HEK293 (cell line): ENCODE data around the gene KCNMA1.
A peak's percentile ranks its signal among the peaks of the same experiment; 100 is the strongest.

Experiments
- CTCF ChIA-PET: fragments of 350-600 bp; formaldehyde crosslinking; extraction: SDS; loops from one replicate; lab custom pipeline; 2021; ENCODE audit warnings: antibody characterized with exemption; lab: Yijun Ruan, JAX
- POLR2A ChIA-PET: fragments of 300-600 bp; formaldehyde crosslinking; extraction: SDS; loops from one replicate; lab custom pipeline; 2020; ENCODE audit warnings: antibody characterized with exemption, inconsistent platforms; lab: Yijun Ruan, JAX
- H3K27ac ChIP-seq: fragments of 200-500 bp; sonication (Bioruptor generic); 2 replicates; pipeline ENCODE4 v1.5.1; 2014; ENCODE audit warnings: low read depth, low read length, control low read depth, inconsistent platforms; ENCODE audit errors: extremely low read depth
- H3K36me3 ChIP-seq, 2 experiments: fragments of 200-500 bp in 1 of 2; sonication (Bioruptor generic) in 1 of 2; 1 replicate in 1 of 2; 2 replicates in 1 of 2; pipeline ENCODE4 v1.5.1; 2014 to 2017; ENCODE audit warnings: inconsistent platforms in 2 of 2, low read length in 2 of 2; ENCODE audit not compliant: control insufficient read depth in 2 of 2, insufficient read depth in 1 of 2
- H3K4me1 ChIP-seq: fragments of 200-500 bp; sonication (Bioruptor generic); 2 replicates; pipeline ENCODE4 v1.5.1; 2014; ENCODE audit warnings: mild to moderate bottlenecking, low read length, inconsistent platforms; ENCODE audit not compliant: control insufficient read depth, insufficient read depth
- H3K4me3 ChIP-seq: 2 replicates; pipeline ENCODE4 v1.5.1; 2011; ENCODE audit warnings: low read depth, mild to moderate bottlenecking, control low read depth, low read length, moderate library complexity
- H3K9me3 ChIP-seq: fragments of 200-500 bp; sonication (Bioruptor generic); 2 replicates; pipeline ENCODE4 v1.5.1; 2014; ENCODE audit warnings: low read depth, low read length, inconsistent platforms; ENCODE audit not compliant: control insufficient read depth, insufficient read depth
- GLI4 ChIP-seq: fragments of 450-650 bp; formaldehyde crosslinking; IDR thresholded peaks from 2 replicates; pipeline ENCODE4 v1.5.1; 2016; ENCODE audit warnings: missing biosample characterization, missing genetic modification characterization
- HIC1 ChIP-seq: fragments of 450-650 bp; formaldehyde crosslinking; IDR thresholded peaks from 2 replicates; pipeline ENCODE4 v1.5.1; 2016; ENCODE audit warnings: missing biosample characterization, missing genetic modification characterization
- KLF1 ChIP-seq: fragments of 450-650 bp; formaldehyde crosslinking; IDR thresholded peaks from 2 replicates; pipeline ENCODE4 v1.5.1; 2016; ENCODE audit warnings: missing biosample characterization, missing genetic modification characterization
- KLF10 ChIP-seq: fragments of 450-650 bp; IDR thresholded peaks from 2 replicates; pipeline ENCODE4 v1.5.1; 2018; ENCODE audit warnings: missing biosample characterization, mild to moderate bottlenecking, missing genetic modification characterization
- KLF16 ChIP-seq: fragments of 450-650 bp; formaldehyde crosslinking; IDR thresholded peaks from 2 replicates; pipeline ENCODE4 v1.5.1; 2017; ENCODE audit warnings: missing biosample characterization, missing genetic modification characterization
- KLF8 ChIP-seq: fragments of 450-650 bp; formaldehyde crosslinking; IDR thresholded peaks from 2 replicates; pipeline ENCODE4 v1.5.1; 2016; ENCODE audit warnings: missing biosample characterization, missing genetic modification characterization
- OSR2 ChIP-seq: fragments of 450-650 bp; formaldehyde crosslinking; IDR thresholded peaks from 2 replicates; pipeline ENCODE4 v1.5.1; 2016; ENCODE audit warnings: missing biosample characterization, missing genetic modification characterization
- RBAK ChIP-seq: fragments of 450-650 bp; formaldehyde crosslinking; IDR thresholded peaks from 2 replicates; pipeline ENCODE4 v1.5.1; 2016; ENCODE audit warnings: missing biosample characterization, missing genetic modification characterization
- SCRT2 ChIP-seq: fragments of 450-650 bp; formaldehyde crosslinking; IDR thresholded peaks from 2 replicates; pipeline ENCODE4 v1.5.1; 2016; ENCODE audit warnings: missing biosample characterization, missing genetic modification characterization
- SETDB1 ChIP-seq: IDR thresholded peaks from one replicate; pipeline ENCODE4 v1.6.1; 2017; ENCODE audit warnings: mild to moderate bottlenecking, low read length, moderate library complexity, mixed read lengths; ENCODE audit not compliant: insufficient read length
- ZBTB17 ChIP-seq: fragments of 450-650 bp; formaldehyde crosslinking; IDR thresholded peaks from 2 replicates; pipeline ENCODE4 v1.5.1; 2016; ENCODE audit warnings: missing biosample characterization, missing genetic modification characterization
- ZNF10 ChIP-seq: fragments of 450-650 bp; formaldehyde crosslinking; IDR thresholded peaks from 2 replicates; pipeline ENCODE4 v1.5.1; 2017; ENCODE audit warnings: missing biosample characterization, missing genetic modification characterization
- ZNF112 ChIP-seq: fragments of 450-650 bp; formaldehyde crosslinking; IDR thresholded peaks from 2 replicates; pipeline ENCODE4 v1.5.0; 2017; ENCODE audit warnings: missing biosample characterization, missing genetic modification characterization
- ZNF311 ChIP-seq: fragments of 450-650 bp; formaldehyde crosslinking; IDR thresholded peaks from 2 replicates; pipeline ENCODE4 v1.5.1; 2017; ENCODE audit warnings: missing biosample characterization, missing genetic modification characterization, borderline replicate concordance
- ZNF529 ChIP-seq: fragments of 450-650 bp; formaldehyde crosslinking; IDR thresholded peaks from 2 replicates; pipeline ENCODE4 v1.5.1; 2017; ENCODE audit warnings: missing genetic modification characterization, missing biosample characterization; ENCODE audit not compliant: insufficient replicate concordance
- ZNF558 ChIP-seq: fragments of 450-650 bp; formaldehyde crosslinking; IDR thresholded peaks from 2 replicates; pipeline ENCODE4 v1.5.1; 2016; ENCODE audit warnings: missing biosample characterization, missing genetic modification characterization
- ZNF585B ChIP-seq: fragments of 450-650 bp; formaldehyde crosslinking; IDR thresholded peaks from 2 replicates; pipeline ENCODE4 v1.5.1; 2016; ENCODE audit warnings: missing biosample characterization, missing genetic modification characterization
- ZNF596 ChIP-seq: fragments of 450-650 bp; IDR thresholded peaks from 2 replicates; pipeline ENCODE4 v1.5.0; 2018; ENCODE audit warnings: missing biosample characterization, mild to moderate bottlenecking, missing genetic modification characterization, moderate library complexity
- ZNF660 ChIP-seq: fragments of 450-650 bp; IDR thresholded peaks from 2 replicates; pipeline ENCODE4 v1.5.1; 2018; ENCODE audit warnings: missing biosample characterization, mild to moderate bottlenecking, missing genetic modification characterization
- ZNF768 ChIP-seq: fragments of 450-650 bp; formaldehyde crosslinking; IDR thresholded peaks from 2 replicates; pipeline ENCODE4 v1.5.1; 2018; ENCODE audit warnings: missing biosample characterization, mild to moderate bottlenecking, missing genetic modification characterization
- TF ChIP-seq, protein P1 (sequence below): fragments of 450-650 bp; formaldehyde crosslinking; IDR thresholded peaks from 2 replicates; pipeline ENCODE4 v1.5.1; 2016; ENCODE audit warnings: missing biosample characterization, missing genetic modification characterization
- TF ChIP-seq, protein P2 (sequence below): fragments of 450-650 bp; formaldehyde crosslinking; conservative IDR thresholded peaks from 2 replicates; pipeline ENCODE4 v1.5.1; 2016; ENCODE audit warnings: low read depth, missing biosample characterization, missing genetic modification characterization
- TF ChIP-seq, protein P3 (sequence below): fragments of 450-650 bp; formaldehyde crosslinking; IDR thresholded peaks from 2 replicates; pipeline ENCODE4 v1.5.1; 2016; ENCODE audit warnings: missing biosample characterization, missing genetic modification characterization

Gene KCNMA1

DNA sequence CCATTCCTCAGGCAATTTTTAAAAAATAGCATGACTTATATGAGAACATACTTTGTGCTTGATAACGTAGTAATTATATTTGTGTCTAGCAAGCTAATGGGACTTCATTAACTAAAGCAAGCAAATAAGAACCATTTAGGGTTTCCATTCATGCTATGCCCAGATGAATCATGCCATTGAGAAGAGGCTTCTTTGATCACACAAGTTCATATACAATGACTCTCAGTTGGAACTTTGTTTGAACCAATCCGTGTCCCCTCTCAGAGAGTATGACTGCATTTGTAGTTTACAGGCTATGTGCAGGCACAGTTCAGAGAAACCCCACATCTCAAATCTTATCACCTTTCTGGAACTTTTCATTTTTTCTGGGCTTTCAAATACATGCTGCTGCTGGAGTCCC lies 614.2 kb downstream of the KCNMA1 start (continued):
- TF ChIP-seq GLI4 (tag by site-specific recombination), result no peak
- TF ChIP-seq KLF10, result no peak
- TF ChIP-seq ZNF10 (tag by site-specific recombination), result no peak
- TF ChIP-seq, all 188 proteins: peak for 0

- Histone ChIP-seq H3K4me1 (no peaks in the 10 kb centered on the region), H3K27ac (no peak overlapping the region), H3K4me3 (no peak overlapping the region), H3K36me3 (no peaks in the 10 kb centered on the region), H3K9me3 (no peaks in the 10 kb centered on the region)
- ChIA-PET CTCF (interaction anchor here (0.9 kb wide), 1 partner anchor 14 kb away, joined by 3 read pairs; no protein-coding TSS in a partner anchor), POLR2A (no interaction called here)
- TF ChIP-seq SCRT2 (tag by site-specific recombination) (0 out of 2 replicates have a peak, but pooled peaks have one; percentile 30), ZNF529 (no peak)
Measured at GRCh38 chr10:77022671-77023070, 614.9 kb downstream of the KCNMA1 start.

GRCh38 chr10:77021966-77022490 lies 615.6 kb downstream of the KCNMA1 start:
- CTCF ChIA-PET, result no interaction called here

GRCh38 chr10:77020426-77021040 lies 617.1 kb downstream of the KCNMA1 start:
- Histone ChIP-seq H3K36me3 (no peaks in the 10 kb centered on the region), H3K27ac (no peak overlapping the region), H3K4me3 (no peak overlapping the region), H3K4me1 (no peaks in the 10 kb centered on the region), H3K9me3 (no peaks in the 10 kb centered on the region)
- TF ChIP-seq RBAK, result no peak
- no peak for TF ChIP-seq KLF16 (tag by site-specific recombination)
- TF ChIP-seq ZNF660 (tag by site-specific recombination), result no peak
- TF ChIP-seq, protein P1, sequence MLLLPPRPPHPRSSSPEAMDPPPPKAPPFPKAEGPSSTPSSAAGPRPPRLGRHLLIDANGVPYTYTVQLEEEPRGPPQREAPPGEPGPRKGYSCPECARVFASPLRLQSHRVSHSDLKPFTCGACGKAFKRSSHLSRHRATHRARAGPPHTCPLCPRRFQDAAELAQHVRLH (tag by site-specific recombination), result no peak
- no peak for TF ChIP-seq KLF8 (tag by site-specific recombination)
- TF ChIP-seq HIC1 (tag by site-specific recombination), result no peak
- TF ChIP-seq OSR2 (tag by site-specific recombination), result no peak
- no peak for TF ChIP-seq ZNF585B (tag by site-specific recombination)
- ChIA-PET POLR2A (no interaction called here), CTCF (interaction anchor here (0.5 kb wide), 1 partner anchor 85 kb away, joined by 4 read pairs; no protein-coding TSS in a partner anchor)

More at GRCh38 chr10:77021966-77022490, 615.6 kb downstream of the KCNMA1 start:
- no peak overlapping the region for H3K27ac ChIP-seq
- TF ChIP-seq ZNF558 (tag by site-specific recombination) (no peak), KLF1 (tag by site-specific recombination) (no peak), ZNF112 (tag by site-specific recombination) (no peak), ZBTB17 (tag by site-specific recombination) (no peak), ZNF768 (tag by site-specific recombination) (no peak), ZNF311 (tag by site-specific recombination) (no peak), SETDB1 (no peak), ZNF596 (no peak)
- TF ChIP-seq, protein P2, sequence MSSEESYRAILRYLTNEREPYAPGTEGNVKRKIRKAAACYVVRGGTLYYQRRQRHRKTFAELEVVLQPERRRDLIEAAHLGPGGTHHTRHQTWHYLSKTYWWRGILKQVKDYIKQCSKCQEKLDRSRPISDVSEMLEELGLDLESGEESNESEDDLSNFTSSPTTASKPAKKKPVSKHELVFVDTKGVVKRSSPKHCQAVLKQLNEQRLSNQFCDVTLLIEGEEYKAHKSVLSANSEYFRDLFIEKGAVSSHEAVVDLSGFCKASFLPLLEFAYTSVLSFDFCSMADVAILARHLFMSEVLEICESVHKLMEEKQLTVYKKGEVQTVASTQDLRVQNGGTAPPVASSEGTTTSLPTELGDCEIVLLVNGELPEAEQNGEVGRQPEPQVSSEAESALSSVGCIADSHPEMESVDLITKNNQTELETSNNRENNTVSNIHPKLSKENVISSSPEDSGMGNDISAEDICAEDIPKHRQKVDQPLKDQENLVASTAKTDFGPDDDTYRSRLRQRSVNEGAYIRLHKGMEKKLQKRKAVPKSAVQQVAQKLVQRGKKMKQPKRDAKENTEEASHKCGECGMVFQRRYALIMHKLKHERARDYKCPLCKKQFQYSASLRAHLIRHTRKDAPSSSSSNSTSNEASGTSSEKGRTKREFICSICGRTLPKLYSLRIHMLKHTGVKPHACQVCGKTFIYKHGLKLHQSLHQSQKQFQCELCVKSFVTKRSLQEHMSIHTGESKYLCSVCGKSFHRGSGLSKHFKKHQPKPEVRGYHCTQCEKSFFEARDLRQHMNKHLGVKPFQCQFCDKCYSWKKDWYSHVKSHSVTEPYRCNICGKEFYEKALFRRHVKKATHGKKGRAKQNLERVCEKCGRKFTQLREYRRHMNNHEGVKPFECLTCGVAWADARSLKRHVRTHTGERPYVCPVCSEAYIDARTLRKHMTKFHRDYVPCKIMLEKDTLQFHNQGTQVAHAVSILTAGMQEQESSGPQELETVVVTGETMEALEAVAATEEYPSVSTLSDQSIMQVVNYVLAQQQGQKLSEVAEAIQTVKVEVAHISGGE (tag by site-specific recombination), result no peak
- TF ChIP-seq, protein P3, sequence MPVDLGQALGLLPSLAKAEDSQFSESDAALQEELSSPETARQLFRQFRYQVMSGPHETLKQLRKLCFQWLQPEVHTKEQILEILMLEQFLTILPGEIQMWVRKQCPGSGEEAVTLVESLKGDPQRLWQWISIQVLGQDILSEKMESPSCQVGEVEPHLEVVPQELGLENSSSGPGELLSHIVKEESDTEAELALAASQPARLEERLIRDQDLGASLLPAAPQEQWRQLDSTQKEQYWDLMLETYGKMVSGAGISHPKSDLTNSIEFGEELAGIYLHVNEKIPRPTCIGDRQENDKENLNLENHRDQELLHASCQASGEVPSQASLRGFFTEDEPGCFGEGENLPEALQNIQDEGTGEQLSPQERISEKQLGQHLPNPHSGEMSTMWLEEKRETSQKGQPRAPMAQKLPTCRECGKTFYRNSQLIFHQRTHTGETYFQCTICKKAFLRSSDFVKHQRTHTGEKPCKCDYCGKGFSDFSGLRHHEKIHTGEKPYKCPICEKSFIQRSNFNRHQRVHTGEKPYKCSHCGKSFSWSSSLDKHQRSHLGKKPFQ (tag by site-specific recombination), result no peak
- POLR2A ChIA-PET, result no interaction called here
- no peaks in the 10 kb centered on the region for H3K36me3 ChIP-seq
- no peak overlapping the region for H3K4me3 ChIP-seq
- H3K9me3 ChIP-seq, result no peaks in the 10 kb centered on the region
- no peaks in the 10 kb centered on the region for H3K4me1 ChIP-seq
